ENCODE measurements around the gene AKR1E2. TPM values are rescaled to one million over a fixed set of nuclear protein-coding genes. Genes with fewer than 3 reads are reported as not detected.

Gene AKR1E2
- total RNA-seq, 1 experiment from 2014 or later: 0.36 TPM

GRCh38 chr10:4888236-4888635 is 62.2 kb downstream of the AKR1E2 start:
- ATAC-seq (no peak), DNase-seq (no peak)
- POLR2A ChIA-PET (ENCODE audit: unreplicated experiment): no interaction called here
- no peak overlapping the region for H3K4me3 ChIP-seq (ENCODE audit: low read length)
- no peaks in the 10 kb centered on the region for H3K79me2 ChIP-seq (ENCODE audit: low read length)
- H3F3A ChIP-seq (ENCODE audit: low read length, unreplicated experiment): no peaks in the 10 kb centered on the region
- intact Hi-C loops (cut with micrococcal nuclease): no loop called here
- no peaks in the 10 kb centered on the region for H3K9me3 ChIP-seq (ENCODE audit: low read length)
- no peak overlapping the region for H3K27ac ChIP-seq (ENCODE audit: low read length)
- no peaks in the 10 kb centered on the region for H3K9me2 ChIP-seq (replicated peaks; ENCODE audit: low read length)
- H4K20me1 ChIP-seq (ENCODE audit: low read length): no peaks in the 10 kb centered on the region
- H3K4me2 ChIP-seq (ENCODE audit: low read length): no peak overlapping the region
- no peaks in the 10 kb centered on the region for H3K36me3 ChIP-seq (ENCODE audit: low read depth, low read length)
- H2AFZ ChIP-seq (ENCODE audit: low read length): no peak overlapping the region
- BruUV-seq (replicated peaks): no TSS peak
- H3K9ac ChIP-seq (ENCODE audit: low read length): no peak overlapping the region
- peaks cover 5% of the 10 kb centered on the region; the same call in 1 of the 2 replicates for H3K4me1 ChIP-seq (ENCODE audit: insufficient read depth, low read length)
- H3K27me3 ChIP-seq (ENCODE audit: low read length): no peaks in the 10 kb centered on the region
- TF ChIP-seq CTCF (conservative IDR thresholded peaks at IDR 0.05; ENCODE audit: low read depth, low read length): no peak
- no peak for TF ChIP-seq EZH2phosphoT487 (IDR thresholded peaks at IDR 0.05; ENCODE audit: borderline replicate concordance, low read length)
- no peak for TF ChIP-seq EZH2 (IDR thresholded peaks at IDR 0.05; ENCODE audit: low read length, unreplicated experiment)
- CTCF ChIA-PET: no interaction called here

DNA sequence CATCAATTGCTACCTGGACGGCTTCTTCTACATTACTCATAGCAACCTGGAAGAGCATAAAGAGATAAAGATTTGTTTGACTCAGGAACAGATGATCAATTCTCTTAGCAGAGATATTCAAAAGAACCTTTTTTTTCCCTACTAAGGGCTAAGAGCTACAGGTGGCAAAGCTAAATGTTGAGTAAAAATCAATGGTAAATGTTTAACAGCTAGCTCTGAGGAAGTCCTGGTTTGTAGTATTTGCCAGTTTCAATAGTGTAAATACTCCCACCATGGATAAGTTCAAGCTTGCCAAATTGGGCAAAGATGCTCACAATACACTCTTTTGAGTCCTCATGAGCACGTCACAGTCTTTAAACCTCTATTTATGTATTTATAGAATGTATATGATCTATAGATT is 64.0 kb downstream of the AKR1E2 start:
- Histone ChIP-seq H3K9me2 (replicated peaks; ENCODE audit: low read length) (no peaks in the 10 kb centered on the region), H4K20me1 (ENCODE audit: low read length) (no peaks in the 10 kb centered on the region), H3K4me1 (ENCODE audit: insufficient read depth, low read length) (no peaks in the 10 kb centered on the region), H3K27me3 (ENCODE audit: low read length) (no peaks in the 10 kb centered on the region), H3K4me3 (ENCODE audit: low read length) (no peak overlapping the region), H3K36me3 (ENCODE audit: low read depth, low read length) (no peaks in the 10 kb centered on the region), H3K4me2 (ENCODE audit: low read length) (no peak overlapping the region), H3K9me3 (ENCODE audit: low read length) (no peaks in the 10 kb centered on the region), H3F3A (ENCODE audit: low read length, unreplicated experiment) (no peaks in the 10 kb centered on the region), H3K9ac (ENCODE audit: low read length) (no peak overlapping the region), H3K79me2 (ENCODE audit: low read length) (no peaks in the 10 kb centered on the region), H2AFZ (ENCODE audit: low read length) (no peak overlapping the region), H3K27ac (ENCODE audit: low read length) (no peak overlapping the region)
- TF ChIP-seq EZH2 (IDR thresholded peaks at IDR 0.05; ENCODE audit: low read length, unreplicated experiment) (no peak), CTCF (conservative IDR thresholded peaks at IDR 0.05; ENCODE audit: low read depth, low read length) (no peak), EZH2phosphoT487 (IDR thresholded peaks at IDR 0.05; ENCODE audit: borderline replicate concordance, low read length) (no peak)
- DNase-seq (no peak), ATAC-seq (no peak)
- intact Hi-C loops (cut with micrococcal nuclease): no loop called here
- no TSS peak for BruUV-seq (replicated peaks)
- POLR2A ChIA-PET (ENCODE audit: unreplicated experiment): no interaction called here
- CTCF ChIA-PET: no interaction called here

GRCh38 chr10:4892681-4893080 is 66.7 kb downstream of the AKR1E2 start:
- intact Hi-C loops (cut with micrococcal nuclease): no loop called here
- Histone ChIP-seq H3K36me3 (ENCODE audit: low read depth, low read length) (no peaks in the 10 kb centered on the region), H3K4me1 (ENCODE audit: insufficient read depth, low read length) (no peaks in the 10 kb centered on the region), H3F3A (ENCODE audit: low read length, unreplicated experiment) (no peaks in the 10 kb centered on the region), H3K9me3 (ENCODE audit: low read length) (no peaks in the 10 kb centered on the region), H3K27ac (ENCODE audit: low read length) (no peak overlapping the region), H4K20me1 (ENCODE audit: low read length) (no peaks in the 10 kb centered on the region), H3K4me3 (ENCODE audit: low read length) (no peak overlapping the region), H3K4me2 (ENCODE audit: low read length) (no peak overlapping the region), H3K79me2 (ENCODE audit: low read length) (no peaks in the 10 kb centered on the region), H3K9me2 (replicated peaks; ENCODE audit: low read length) (no peaks in the 10 kb centered on the region), H3K27me3 (ENCODE audit: low read length) (no peaks in the 10 kb centered on the region), H3K9ac (ENCODE audit: low read length) (no peak overlapping the region), H2AFZ (ENCODE audit: low read length) (no peak overlapping the region)
- TF ChIP-seq EZH2 (IDR thresholded peaks at IDR 0.05; ENCODE audit: low read length, unreplicated experiment): no peak
- TF ChIP-seq CTCF (conservative IDR thresholded peaks at IDR 0.05; ENCODE audit: low read depth, low read length): no peak
- no peak for TF ChIP-seq EZH2phosphoT487 (IDR thresholded peaks at IDR 0.05; ENCODE audit: borderline replicate concordance, low read length)
- ATAC-seq: no peak
- BruUV-seq (replicated peaks): no TSS peak
- ChIA-PET POLR2A (ENCODE audit: unreplicated experiment) (no interaction called here), CTCF (no interaction called here)
- no peak for DNase-seq

Data from PC-3 (cell line).